22Rv1 (cell line): ENCODE measurements around the gene CLTA.
"Not testable (repeated sequence)": the region's sequence is repeated elsewhere in the genome, so short reads cannot be mapped to it uniquely, and the experiment has no call there.

Experiments used
- ZFX ChIP-seq: fragments of 450-650 bp; IDR thresholded peaks from 2 replicates; pipeline ENCODE4 v1.6.1; 2017; ENCODE audit warnings: antibody characterized with exemption, borderline replicate concordance
- TF ChIP-seq, protein P1 (sequence below): fragments of 450-650 bp; IDR thresholded peaks from 2 replicates; pipeline ENCODE4 v1.5.1; 2017; ENCODE audit warnings: mild to moderate bottlenecking

DNA sequence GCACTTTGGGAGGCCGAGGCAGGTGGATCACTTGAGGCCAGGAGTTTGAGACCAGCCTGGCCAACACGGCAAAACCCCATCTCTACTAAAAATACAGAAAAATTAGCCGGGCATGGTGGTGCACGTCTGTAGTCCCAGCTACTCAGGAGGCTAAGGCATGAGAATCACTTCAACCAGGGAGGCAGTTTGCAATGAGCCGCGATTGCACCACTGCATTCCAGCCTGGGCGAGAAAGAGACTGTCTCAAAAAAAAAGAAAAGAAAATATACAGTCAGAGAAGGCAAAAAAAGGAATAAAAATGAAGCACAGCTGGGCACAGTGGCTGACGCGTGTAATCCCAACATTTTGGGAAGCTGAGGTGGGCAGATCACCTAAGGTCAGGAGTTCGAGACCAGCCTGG lies 14.2 kb upstream of the CLTA start:
- TF ChIP-seq, protein P1, sequence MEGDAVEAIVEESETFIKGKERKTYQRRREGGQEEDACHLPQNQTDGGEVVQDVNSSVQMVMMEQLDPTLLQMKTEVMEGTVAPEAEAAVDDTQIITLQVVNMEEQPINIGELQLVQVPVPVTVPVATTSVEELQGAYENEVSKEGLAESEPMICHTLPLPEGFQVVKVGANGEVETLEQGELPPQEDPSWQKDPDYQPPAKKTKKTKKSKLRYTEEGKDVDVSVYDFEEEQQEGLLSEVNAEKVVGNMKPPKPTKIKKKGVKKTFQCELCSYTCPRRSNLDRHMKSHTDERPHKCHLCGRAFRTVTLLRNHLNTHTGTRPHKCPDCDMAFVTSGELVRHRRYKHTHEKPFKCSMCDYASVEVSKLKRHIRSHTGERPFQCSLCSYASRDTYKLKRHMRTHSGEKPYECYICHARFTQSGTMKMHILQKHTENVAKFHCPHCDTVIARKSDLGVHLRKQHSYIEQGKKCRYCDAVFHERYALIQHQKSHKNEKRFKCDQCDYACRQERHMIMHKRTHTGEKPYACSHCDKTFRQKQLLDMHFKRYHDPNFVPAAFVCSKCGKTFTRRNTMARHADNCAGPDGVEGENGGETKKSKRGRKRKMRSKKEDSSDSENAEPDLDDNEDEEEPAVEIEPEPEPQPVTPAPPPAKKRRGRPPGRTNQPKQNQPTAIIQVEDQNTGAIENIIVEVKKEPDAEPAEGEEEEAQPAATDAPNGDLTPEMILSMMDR, result not testable (repeated sequence)
- not testable (repeated sequence) for TF ChIP-seq ZFX
